ENCODE measurements around the gene DRAM2. TPM values are rescaled to one million over a fixed set of nuclear protein-coding genes. Genes with fewer than 3 reads are reported as not detected.

DRAM2 gene
- total RNA-seq, 1 donor from 2014 or later = 31.1 TPM

- no peaks in the 10 kb centered on the region for H3K27me3 Mint-ChIP-seq (ENCODE audit: unreplicated experiment)
- no peak for TF ChIP-seq CTCF (IDR thresholded peaks at IDR 0.05)
- no peak overlapping the region for H3K27ac Mint-ChIP-seq (ENCODE audit: unreplicated experiment)
- DNase-seq (ENCODE audit: extremely low spot score, unreplicated experiment) = no peak
- H3K36me3 Mint-ChIP-seq (ENCODE audit: unreplicated experiment) = peaks cover 64% of the 10 kb centered on the region
- no peaks in the 10 kb centered on the region for H3K4me1 Mint-ChIP-seq (ENCODE audit: unreplicated experiment)
- H3K9me3 Mint-ChIP-seq (ENCODE audit: unreplicated experiment) = peaks cover 6% of the 10 kb centered on the region
- H3K4me3 Mint-ChIP-seq (ENCODE audit: unreplicated experiment) = no peak overlapping the region
Observed at GRCh38 chr1:111154021-111154999, 14.4 kb upstream of the DRAM2 start.

DNA sequence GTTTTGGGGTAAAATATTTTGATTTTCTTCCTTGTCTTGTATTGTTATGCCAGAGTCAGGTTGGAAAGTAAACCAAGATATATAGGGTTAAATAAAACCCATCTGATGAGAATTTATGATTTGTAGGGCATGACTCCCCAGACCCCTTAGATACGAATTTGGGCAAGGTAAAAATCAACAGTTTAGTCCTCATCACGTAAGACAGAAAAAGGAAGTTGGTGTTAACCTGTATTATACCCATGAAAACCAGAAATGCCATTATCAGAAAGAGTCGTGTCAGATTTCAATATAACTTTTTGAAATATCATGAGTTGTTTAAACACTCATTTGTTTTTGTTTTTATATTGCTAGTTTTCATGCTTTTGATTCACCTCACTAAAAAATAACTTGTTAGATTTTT is 11.9 kb upstream of the DRAM2 start:
- no peak overlapping the region for H3K4me3 Mint-ChIP-seq (ENCODE audit: unreplicated experiment)
- TF ChIP-seq CTCF (IDR thresholded peaks at IDR 0.05) = no peak
- H3K9me3 Mint-ChIP-seq (ENCODE audit: unreplicated experiment) = peaks cover 6% of the 10 kb centered on the region
- H3K27me3 Mint-ChIP-seq (ENCODE audit: unreplicated experiment) = no peaks in the 10 kb centered on the region
- DNase-seq (ENCODE audit: extremely low spot score, unreplicated experiment) = no peak
- peaks cover 71% of the 10 kb centered on the region for H3K36me3 Mint-ChIP-seq (ENCODE audit: unreplicated experiment)
- no peaks in the 10 kb centered on the region for H3K4me1 Mint-ChIP-seq (ENCODE audit: unreplicated experiment)
- no peak overlapping the region for H3K27ac Mint-ChIP-seq (ENCODE audit: unreplicated experiment)

DNA sequence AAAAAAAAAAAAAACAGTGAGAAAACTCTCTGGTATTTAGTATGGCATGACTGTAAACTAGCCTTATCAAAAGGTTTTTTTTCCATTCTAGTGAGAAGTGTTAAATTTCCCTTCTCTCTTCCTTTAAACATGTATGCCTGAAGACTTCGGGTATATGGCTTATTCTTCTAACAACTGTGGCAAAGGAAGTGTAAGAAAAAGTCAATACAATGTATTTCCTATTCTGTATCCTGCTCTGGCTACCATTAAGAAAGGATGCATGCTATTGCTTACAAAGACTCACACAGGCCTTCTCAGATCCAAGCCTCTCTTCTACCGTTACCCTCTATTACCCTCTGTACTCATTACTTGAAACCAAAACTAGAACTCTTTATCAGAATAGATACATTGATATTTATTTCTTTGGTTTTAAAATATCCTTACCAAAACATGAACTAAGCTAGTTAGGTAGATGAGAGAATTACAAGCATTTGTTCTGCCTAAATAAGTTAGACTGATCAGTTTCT is 8.5 kb upstream of the DRAM2 start:
- Mint-ChIP-seq H3K9me3 (ENCODE audit: unreplicated experiment) (peaks cover 1% of the 10 kb centered on the region), H3K27me3 (ENCODE audit: unreplicated experiment) (no peaks in the 10 kb centered on the region), H3K4me3 (ENCODE audit: unreplicated experiment) (no peak overlapping the region), H3K36me3 (ENCODE audit: unreplicated experiment) (peaks cover 51% of the 10 kb centered on the region), H3K4me1 (ENCODE audit: unreplicated experiment) (peaks cover 2% of the 10 kb centered on the region), H3K27ac (ENCODE audit: unreplicated experiment) (no peak overlapping the region)
- DNase-seq (ENCODE audit: extremely low spot score, unreplicated experiment) = no peak
- TF ChIP-seq CTCF (IDR thresholded peaks at IDR 0.05) = no peak

GRCh38 chr1:111147948-111148347 is 8.1 kb upstream of the DRAM2 start:
- Mint-ChIP-seq H3K36me3 (ENCODE audit: unreplicated experiment) (peaks cover 46% of the 10 kb centered on the region), H3K4me1 (ENCODE audit: unreplicated experiment) (peaks cover 2% of the 10 kb centered on the region), H3K27me3 (ENCODE audit: unreplicated experiment) (no peaks in the 10 kb centered on the region), H3K27ac (ENCODE audit: unreplicated experiment) (no peak overlapping the region), H3K9me3 (ENCODE audit: unreplicated experiment) (no peaks in the 10 kb centered on the region), H3K4me3 (ENCODE audit: unreplicated experiment) (no peak overlapping the region)
- TF ChIP-seq CTCF (IDR thresholded peaks at IDR 0.05) = no peak
- DNase-seq (ENCODE audit: extremely low spot score, unreplicated experiment) = no peak
